IPS-NIHi7 (cell line): Measurements from ENCODE around the gene SDCBP2.

Source experiments
- DNase-seq: peaks from one replicate; pipeline ENCODE4 v3.0.0; 2012; ENCODE audit warnings: mixed read lengths; ENCODE audit errors: extremely low spot score

Gene SDCBP2

GRCh38 chr20:1328680-1329330 is at the start of gene SDCBP2:
Gene SDCBP2 (minus strand): TSS chr20:1329139. CDS start chr20:1320416, 8,723 bp downstream.
- no peak for DNase-seq

- DNase-seq = no peak
These were observed 49.8 kb upstream of the SDCBP2 start for GRCh38 chr20:1378735-1379125.

- no peak for DNase-seq
These were observed 49.2 kb upstream of the SDCBP2 start for GRCh38 chr20:1377984-1378734.

- DNase-seq = no peak
These were observed 48.5 kb upstream of the SDCBP2 start for GRCh38 chr20:1377341-1377871.

- DNase-seq = no peak
These were observed 47.7 kb upstream of the SDCBP2 start for GRCh38 chr20:1376408-1377270.

GRCh38 chr20:1376007-1376406 is 47.1 kb upstream of the SDCBP2 start:
- no peak for DNase-seq

GRCh38 chr20:1375515-1375914 is 46.6 kb upstream of the SDCBP2 start:
- DNase-seq = no peak

GRCh38 chr20:1374246-1374645 is 45.3 kb upstream of the SDCBP2 start:
- DNase-seq = no peak

- no peak for DNase-seq
These were observed 44.7 kb upstream of the SDCBP2 start for GRCh38 chr20:1373614-1374013.

- no peak for DNase-seq
These were observed 44.1 kb upstream of the SDCBP2 start for GRCh38 chr20:1373036-1373435.

- no peak for DNase-seq
These were observed 43.0 kb upstream of the SDCBP2 start for GRCh38 chr20:1371830-1372539.

GRCh38 chr20:1371202-1371782 is 42.4 kb upstream of the SDCBP2 start:
- DNase-seq = no peak

- DNase-seq = no peak
These were observed 41.7 kb upstream of the SDCBP2 start for GRCh38 chr20:1370548-1371110.

- no peak for DNase-seq
These were observed 41.0 kb upstream of the SDCBP2 start for GRCh38 chr20:1369970-1370369.

GRCh38 chr20:1368448-1369199 is 39.7 kb upstream of the SDCBP2 start:
- DNase-seq = no peak

- DNase-seq = no peak
These were observed 38.5 kb upstream of the SDCBP2 start for GRCh38 chr20:1367479-1367878.

- DNase-seq = no peak
These were observed 35.2 kb upstream of the SDCBP2 start for GRCh38 chr20:1364106-1364505.

GRCh38 chr20:1363522-1363921 is 34.6 kb upstream of the SDCBP2 start:
- DNase-seq = no peak

- DNase-seq = no peak
These were observed 33.5 kb upstream of the SDCBP2 start for GRCh38 chr20:1362484-1362883.
